B cell (primary cell): ENCODE measurements around the gene AP3D1.

ENCODE experiments used
- CTCF ChIP-seq: fragments of 200-600 bp; IDR thresholded peaks from one replicate; pipeline ENCODE4 v1.8.0; 2022; ENCODE audit warnings: antibody characterized with exemption, mild to moderate bottlenecking
- EZH2 ChIP-seq: IDR thresholded peaks from 2 replicates; pipeline ENCODE4 v1.6.1; 2012; ENCODE audit warnings: borderline replicate concordance, low read depth, mild to moderate bottlenecking, moderate library complexity, low read length; ENCODE audit not compliant: insufficient read depth, poor library complexity, severe bottlenecking

- no peak for TF ChIP-seq CTCF
- TF ChIP-seq EZH2, result no peak
Observed at GRCh38 chr19:2150794-2151338, 500 bp downstream of the AP3D1 start.
